ENCODE measurements around the gene LBX2. TPM values are rescaled to one million over a fixed set of nuclear protein-coding genes. Genes with fewer than 3 reads are reported as not detected.

Gene LBX2
- polyA plus RNA-seq, 2 donors, result 0.12 to 0.18 TPM

DNA sequence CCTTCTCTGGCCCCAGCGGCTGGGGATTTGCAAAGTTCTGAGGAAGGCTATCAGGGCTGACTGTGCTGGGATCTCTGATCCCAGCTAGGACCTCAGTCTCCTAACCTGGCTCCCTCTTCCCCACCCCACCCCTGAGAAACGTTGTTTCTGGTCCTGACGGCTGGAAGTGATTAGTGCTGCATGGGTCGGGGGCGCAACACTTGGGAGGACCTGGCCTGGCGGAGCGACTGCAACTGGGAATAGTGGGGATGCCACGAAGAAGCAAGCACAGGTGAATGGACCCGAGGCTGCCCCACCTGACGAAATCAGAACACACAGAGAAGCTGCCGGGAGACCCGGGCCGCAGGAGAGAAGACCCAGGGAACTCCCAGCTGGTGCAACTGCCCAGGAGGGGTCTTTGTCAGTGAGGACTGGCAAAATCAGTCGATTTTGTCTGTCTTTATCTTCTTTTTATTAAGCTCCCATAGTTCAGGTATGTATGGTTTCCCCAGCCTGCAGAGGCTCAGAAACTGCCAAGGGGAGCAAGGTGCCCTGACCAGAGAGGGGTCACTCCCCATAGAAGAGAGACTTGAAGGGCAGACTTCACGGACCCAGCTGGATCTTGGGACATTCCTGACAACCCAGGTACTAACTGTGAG lies 656 bp upstream of the LBX2 start:
- Histone ChIP-seq H3K27me3 (ENCODE audit: control insufficient read depth in 1 of 2, insufficient read depth in 2 of 2, low read length in 2 of 2) (peaks cover 0 to 14% of the 10 kb centered on the region in 2 donors), H3K36me3 (ENCODE audit: control insufficient read depth in 2 of 2, insufficient read depth in 2 of 2, low read length in 1 of 2) (peaks cover 0 to under 1% of the 10 kb centered on the region in 2 donors), H3K9me3 (ENCODE audit: control insufficient read depth in 2 of 2, insufficient read depth in 1 of 2, low read depth in 1 of 2, low read length in 1 of 2) (no peaks in the 10 kb centered on the region), H3K4me1 (ENCODE audit: control insufficient read depth in 2 of 2, insufficient read depth in 2 of 2, low read length in 1 of 2) (peaks cover 17 to 18% of the 10 kb centered on the region in 2 donors), H3K27ac (ENCODE audit: low read depth in 2 of 2, low read length in 1 of 2) (no peak overlapping the region), H3K4me3 (ENCODE audit: low read depth in 1 of 2, low read length in 2 of 2) (no peak overlapping the region)
- WGBS, 2 donors, result 63 to 68% methylated on average over 15 of the region's 15 CpGs

DNA sequence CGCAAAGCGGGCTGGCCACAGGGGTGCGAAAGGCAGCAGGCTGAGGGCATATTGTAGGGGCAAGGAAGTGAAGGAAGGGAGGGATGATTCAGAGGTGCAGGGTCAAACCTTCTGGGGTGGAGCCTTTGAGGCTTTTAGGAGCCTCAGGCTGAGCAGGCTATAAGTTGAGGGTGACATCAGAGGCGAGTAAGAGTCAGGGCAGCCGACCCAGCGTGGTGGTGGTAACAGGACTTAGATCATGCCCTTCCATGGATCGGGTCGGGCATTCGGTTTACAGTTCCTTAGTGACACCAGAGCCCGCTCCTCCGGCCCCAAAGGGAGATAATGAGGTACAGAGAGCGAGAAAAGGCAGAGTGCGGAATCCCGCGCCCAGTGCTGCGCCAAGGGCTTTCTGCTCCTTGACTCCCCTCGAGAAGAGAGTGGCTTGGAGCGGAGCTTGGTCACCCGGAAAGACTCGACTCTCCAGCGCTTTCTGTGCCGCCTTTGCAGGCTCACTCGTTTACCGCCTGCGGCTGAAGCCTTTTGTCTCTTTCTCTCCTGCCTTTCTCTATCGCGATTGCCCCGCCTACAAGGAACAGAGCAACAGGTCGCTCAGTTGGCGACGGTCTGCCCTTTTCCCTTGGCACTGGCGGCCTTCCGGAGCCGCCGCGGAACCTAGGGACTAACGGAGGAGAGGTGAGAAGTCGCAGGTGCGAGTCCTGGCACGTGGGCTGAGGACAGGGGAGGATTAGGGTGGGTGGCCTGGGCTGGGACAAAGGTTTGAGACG lies 720 bp downstream of the LBX2 start:
- Histone ChIP-seq H3K36me3 (ENCODE audit: control insufficient read depth in 2 of 2, insufficient read depth in 2 of 2, low read length in 1 of 2) (peaks cover 0 to under 1% of the 10 kb centered on the region in 2 donors), H3K27me3 (ENCODE audit: control insufficient read depth in 1 of 2, insufficient read depth in 2 of 2, low read length in 2 of 2) (peaks cover 0 to 14% of the 10 kb centered on the region in 2 donors), H3K27ac (ENCODE audit: low read depth in 2 of 2, low read length in 1 of 2) (no peak overlapping the region), H3K4me3 (ENCODE audit: low read depth in 1 of 2, low read length in 2 of 2) (peak overlapping the region; percentile 32 to 42), H3K4me1 (ENCODE audit: control insufficient read depth in 2 of 2, insufficient read depth in 2 of 2, low read length in 1 of 2) (peaks cover 17 to 18% of the 10 kb centered on the region in 2 donors), H3K9me3 (ENCODE audit: control insufficient read depth in 2 of 2, insufficient read depth in 1 of 2, low read depth in 1 of 2, low read length in 1 of 2) (no peaks in the 10 kb centered on the region)
- 2 to 4% methylated on average over 41 of the region's 41 CpGs for WGBS, 2 donors

DNA sequence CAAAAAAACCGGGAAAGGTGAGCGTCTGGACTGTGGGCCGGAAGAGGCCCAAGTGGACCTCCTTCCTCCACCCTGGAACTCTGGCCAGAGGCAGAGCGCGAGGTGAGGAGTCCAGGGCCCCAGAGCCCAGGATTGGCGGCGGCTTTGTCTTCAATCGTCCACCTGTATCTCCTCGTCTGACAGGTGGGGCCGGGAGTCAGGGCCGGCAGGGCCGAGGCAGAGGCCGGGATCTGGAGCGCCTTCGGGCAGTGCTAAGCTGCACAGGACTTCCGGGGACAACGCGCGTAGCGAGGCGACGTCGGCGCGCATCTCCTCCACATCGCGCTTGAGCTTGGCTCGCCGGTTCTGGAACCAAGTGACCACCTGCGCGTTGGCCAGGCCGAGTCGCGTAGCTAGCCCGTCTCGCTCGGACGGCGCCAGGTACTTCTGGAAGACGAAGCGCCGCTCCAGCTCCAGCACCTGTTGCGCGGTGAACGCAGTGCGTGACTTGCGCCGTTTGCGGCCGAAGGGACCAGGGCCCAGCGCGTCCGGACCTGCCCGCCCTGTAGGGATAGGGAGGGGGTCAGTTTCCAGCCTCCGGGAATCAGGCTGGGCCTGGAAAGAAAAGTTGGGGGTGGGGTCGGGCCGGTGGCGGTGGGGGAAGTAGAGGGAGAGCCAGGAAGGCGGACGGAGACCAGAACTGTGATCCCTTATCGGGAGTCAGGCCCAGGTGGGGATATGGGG lies 1.5 kb downstream of the LBX2 start:
- 3% methylated on average over 59 to 61 of the region's 61 CpGs for WGBS, 2 donors
- Histone ChIP-seq H3K4me1 (ENCODE audit: control insufficient read depth in 2 of 2, insufficient read depth in 2 of 2, low read length in 1 of 2) (peaks cover 17 to 18% of the 10 kb centered on the region in 2 donors), H3K36me3 (ENCODE audit: control insufficient read depth in 2 of 2, insufficient read depth in 2 of 2, low read length in 1 of 2) (peaks cover 3 to 6% of the 10 kb centered on the region in 2 donors), H3K9me3 (ENCODE audit: control insufficient read depth in 2 of 2, insufficient read depth in 1 of 2, low read depth in 1 of 2, low read length in 1 of 2) (no peaks in the 10 kb centered on the region), H3K27ac (ENCODE audit: low read depth in 2 of 2, low read length in 1 of 2) (no peak overlapping the region), H3K27me3 (ENCODE audit: control insufficient read depth in 1 of 2, insufficient read depth in 2 of 2, low read length in 2 of 2) (peaks cover 0 to 14% of the 10 kb centered on the region in 2 donors), H3K4me3 (ENCODE audit: low read depth in 1 of 2, low read length in 2 of 2) (peak overlapping the region; percentile 32 to 42)

GRCh38 chr2:74496997-74497776 lies 2.2 kb downstream of the LBX2 start:
- Histone ChIP-seq H3K27ac (ENCODE audit: low read depth in 2 of 2, low read length in 1 of 2) (no peak overlapping the region), H3K4me3 (ENCODE audit: low read depth in 1 of 2, low read length in 2 of 2) (peak overlapping the region in 1 of 2 donors; percentile 32), H3K4me1 (ENCODE audit: control insufficient read depth in 2 of 2, insufficient read depth in 2 of 2, low read length in 1 of 2) (peaks cover 16 to 18% of the 10 kb centered on the region in 2 donors), H3K9me3 (ENCODE audit: control insufficient read depth in 2 of 2, insufficient read depth in 1 of 2, low read depth in 1 of 2, low read length in 1 of 2) (no peaks in the 10 kb centered on the region), H3K27me3 (ENCODE audit: control insufficient read depth in 1 of 2, insufficient read depth in 2 of 2, low read length in 2 of 2) (peaks cover 0 to 14% of the 10 kb centered on the region in 2 donors), H3K36me3 (ENCODE audit: control insufficient read depth in 2 of 2, insufficient read depth in 2 of 2, low read length in 1 of 2) (peaks cover 7 to 13% of the 10 kb centered on the region in 2 donors)
- WGBS, 2 donors, result 55 to 63% methylated on average over 19 of the region's 19 CpGs

GRCh38 chr2:74495440-74495839 lies 4.0 kb downstream of the LBX2 start:
- Histone ChIP-seq H3K27ac (ENCODE audit: low read depth in 2 of 2, low read length in 1 of 2) (no peak overlapping the region), H3K4me3 (ENCODE audit: low read depth in 1 of 2, low read length in 2 of 2) (no peak overlapping the region), H3K36me3 (ENCODE audit: control insufficient read depth in 2 of 2, insufficient read depth in 2 of 2, low read length in 1 of 2) (peaks cover 20 to 31% of the 10 kb centered on the region in 2 donors), H3K4me1 (ENCODE audit: control insufficient read depth in 2 of 2, insufficient read depth in 2 of 2, low read length in 1 of 2) (peaks cover 14 to 18% of the 10 kb centered on the region in 2 donors), H3K9me3 (ENCODE audit: control insufficient read depth in 2 of 2, insufficient read depth in 1 of 2, low read depth in 1 of 2, low read length in 1 of 2) (no peaks in the 10 kb centered on the region), H3K27me3 (ENCODE audit: control insufficient read depth in 1 of 2, insufficient read depth in 2 of 2, low read length in 2 of 2) (peaks cover 0 to 13% of the 10 kb centered on the region in 2 donors)
- 86 to 88% methylated on average over 1 of the region's 1 CpG for WGBS, 2 donors

DNA sequence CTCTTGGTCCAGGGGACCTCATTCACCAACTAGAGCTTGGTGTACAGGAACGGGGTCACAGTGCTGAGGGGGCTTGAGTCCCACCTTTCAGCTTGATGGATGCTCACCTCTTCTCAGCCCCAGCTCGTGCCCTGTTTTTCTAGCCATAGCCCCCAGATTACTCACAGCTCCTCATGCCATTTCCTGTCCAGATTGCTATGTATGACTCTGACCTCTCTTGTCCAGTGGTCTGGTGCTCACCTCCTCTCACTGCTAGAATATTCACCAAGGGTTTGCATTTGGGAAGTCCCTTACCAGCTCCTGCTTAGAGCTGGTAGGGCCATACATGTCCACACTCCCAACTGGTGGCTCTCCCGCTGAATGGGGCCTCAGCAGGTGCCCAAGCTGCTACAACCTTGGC lies 5.9 kb downstream of the LBX2 start:
- peaks cover 20 to 38% of the 10 kb centered on the region in 2 donors for H3K36me3 ChIP-seq (ENCODE audit: control insufficient read depth in 2 of 2, insufficient read depth in 2 of 2, low read length in 1 of 2)
- H3K27me3 ChIP-seq (ENCODE audit: control insufficient read depth in 1 of 2, insufficient read depth in 2 of 2, low read length in 2 of 2), result no peaks in the 10 kb centered on the region
- no peak overlapping the region for H3K27ac ChIP-seq (ENCODE audit: low read depth in 2 of 2, low read length in 1 of 2)
- no peak overlapping the region for H3K4me3 ChIP-seq (ENCODE audit: low read depth in 1 of 2, low read length in 2 of 2)
- H3K9me3 ChIP-seq (ENCODE audit: control insufficient read depth in 2 of 2, insufficient read depth in 1 of 2, low read depth in 1 of 2, low read length in 1 of 2), result no peaks in the 10 kb centered on the region
- H3K4me1 ChIP-seq (ENCODE audit: control insufficient read depth in 2 of 2, insufficient read depth in 2 of 2, low read length in 1 of 2), result peaks cover 5 to 10% of the 10 kb centered on the region in 2 donors
- 94% methylated on average over 3 of the region's 3 CpGs for WGBS, 2 donors

GRCh38 chr2:74491648-74492544 lies 7.5 kb downstream of the LBX2 start:
- WGBS, 2 donors, result 90 to 92% methylated on average over 12 of the region's 12 CpGs
- Histone ChIP-seq H3K36me3 (ENCODE audit: control insufficient read depth in 2 of 2, insufficient read depth in 2 of 2, low read length in 1 of 2) (peaks cover 20 to 38% of the 10 kb centered on the region in 2 donors), H3K27me3 (ENCODE audit: control insufficient read depth in 1 of 2, insufficient read depth in 2 of 2, low read length in 2 of 2) (no peaks in the 10 kb centered on the region), H3K9me3 (ENCODE audit: control insufficient read depth in 2 of 2, insufficient read depth in 1 of 2, low read depth in 1 of 2, low read length in 1 of 2) (no peaks in the 10 kb centered on the region), H3K27ac (ENCODE audit: low read depth in 2 of 2, low read length in 1 of 2) (no peak overlapping the region), H3K4me3 (ENCODE audit: low read depth in 1 of 2, low read length in 2 of 2) (no peak overlapping the region), H3K4me1 (ENCODE audit: control insufficient read depth in 2 of 2, insufficient read depth in 2 of 2, low read length in 1 of 2) (no peaks in the 10 kb centered on the region)

DNA sequence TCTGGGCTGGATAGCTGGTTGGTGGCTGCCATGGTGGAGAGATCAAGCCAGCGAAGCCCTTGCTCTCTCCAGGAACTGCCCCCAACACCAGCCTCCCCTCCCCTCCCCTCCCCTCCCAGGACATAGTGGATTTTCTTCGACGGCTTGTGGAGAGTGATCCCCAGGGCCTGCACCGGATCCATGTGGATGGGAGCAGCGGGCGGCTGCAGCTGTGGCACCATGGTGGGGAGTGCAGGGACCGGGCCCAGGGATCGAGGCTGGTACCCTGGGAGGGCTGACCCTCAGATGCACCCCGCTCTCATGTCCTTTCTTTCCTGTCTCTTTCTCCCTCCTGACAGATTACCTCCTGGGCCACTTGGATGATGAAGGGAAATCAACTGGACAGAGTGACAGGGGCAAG lies 9.5 kb downstream of the LBX2 start:
- Histone ChIP-seq H3K4me1 (ENCODE audit: control insufficient read depth in 2 of 2, insufficient read depth in 2 of 2, low read length in 1 of 2) (no peaks in the 10 kb centered on the region), H3K27me3 (ENCODE audit: control insufficient read depth in 1 of 2, insufficient read depth in 2 of 2, low read length in 2 of 2) (no peaks in the 10 kb centered on the region), H3K4me3 (ENCODE audit: low read depth in 1 of 2, low read length in 2 of 2) (no peak overlapping the region), H3K36me3 (ENCODE audit: control insufficient read depth in 2 of 2, insufficient read depth in 2 of 2, low read length in 1 of 2) (peaks cover 20 to 38% of the 10 kb centered on the region in 2 donors), H3K9me3 (ENCODE audit: control insufficient read depth in 2 of 2, insufficient read depth in 1 of 2, low read depth in 1 of 2, low read length in 1 of 2) (no peaks in the 10 kb centered on the region), H3K27ac (ENCODE audit: low read depth in 2 of 2, low read length in 1 of 2) (no peak overlapping the region)
- WGBS, 2 donors, result 93 to 95% methylated on average over 9 of the region's 9 CpGs
